ENCODE data around the gene FCN1. TPM values are rescaled to one million over a fixed set of nuclear protein-coding genes. Genes with fewer than 3 reads are reported as not detected.

FCN1 gene
- total RNA-seq, 2 experiments from 2014 or later, result not detected

GRCh38 chr9:134886413-134886913, 31.2 kb downstream of the FCN1 start:
- ATAC-seq, result no peak
- H3K36me3 Mint-ChIP-seq (ENCODE audit: low read depth), result no peaks in the 10 kb centered on the region
- intact Hi-C loops (cut with micrococcal nuclease), result no loop called here
- no peak for TF ChIP-seq CTCF (IDR thresholded peaks at IDR 0.05)
- POLR2A ChIA-PET, result no interaction called here
- no peaks in the 10 kb centered on the region for H3K9me3 Mint-ChIP-seq
- H3K4me1 Mint-ChIP-seq (ENCODE audit: low read depth), result no peaks in the 10 kb centered on the region
- no peak overlapping the region for H3K4me3 Mint-ChIP-seq
- CTCF ChIA-PET, result no interaction called here
- no peak overlapping the region for H3K27ac Mint-ChIP-seq
- peaks cover 3% of the 10 kb centered on the region for H3K27me3 Mint-ChIP-seq
- DNase-seq, result no peak

- ATAC-seq (no peak), DNase-seq (no peak)
- TF ChIP-seq CTCF (IDR thresholded peaks at IDR 0.05), result no peak
- Mint-ChIP-seq H3K4me1 (ENCODE audit: low read depth) (no peaks in the 10 kb centered on the region), H3K4me3 (no peak overlapping the region), H3K27ac (no peak overlapping the region), H3K27me3 (peaks cover 3% of the 10 kb centered on the region), H3K36me3 (ENCODE audit: low read depth) (no peaks in the 10 kb centered on the region), H3K9me3 (no peaks in the 10 kb centered on the region)
- POLR2A ChIA-PET, result no interaction called here
- intact Hi-C loops (cut with micrococcal nuclease), result no loop called here
- CTCF ChIA-PET, result no interaction called here
Observed at GRCh38 chr9:134885679-134886412, 31.9 kb downstream of the FCN1 start.

- intact Hi-C loops (cut with micrococcal nuclease), result no loop called here
- Mint-ChIP-seq H3K27ac (no peak overlapping the region), H3K4me3 (no peak overlapping the region), H3K9me3 (no peaks in the 10 kb centered on the region), H3K36me3 (ENCODE audit: low read depth) (no peaks in the 10 kb centered on the region), H3K4me1 (ENCODE audit: low read depth) (no peaks in the 10 kb centered on the region), H3K27me3 (peaks cover 3% of the 10 kb centered on the region)
- POLR2A ChIA-PET, result no interaction called here
- CTCF ChIA-PET, result no interaction called here
- TF ChIP-seq CTCF (IDR thresholded peaks at IDR 0.05), result no peak
- DNase-seq (no peak), ATAC-seq (no peak)
Observed at GRCh38 chr9:134885001-134885678, 32.6 kb downstream of the FCN1 start.

GRCh38 chr9:134884492-134884891, 33.2 kb downstream of the FCN1 start:
- intact Hi-C loops (cut with micrococcal nuclease), result no loop called here
- DNase-seq (no peak), ATAC-seq (no peak)
- ChIA-PET POLR2A (no interaction called here), CTCF (no interaction called here)
- H3K4me3 Mint-ChIP-seq, result no peak overlapping the region
- peaks cover 3% of the 10 kb centered on the region for H3K27me3 Mint-ChIP-seq
- no peak overlapping the region for H3K27ac Mint-ChIP-seq
- no peak for TF ChIP-seq CTCF (IDR thresholded peaks at IDR 0.05)
- no peaks in the 10 kb centered on the region for H3K9me3 Mint-ChIP-seq
- H3K4me1 Mint-ChIP-seq (ENCODE audit: low read depth), result no peaks in the 10 kb centered on the region
- H3K36me3 Mint-ChIP-seq (ENCODE audit: low read depth), result no peaks in the 10 kb centered on the region

- no peak for TF ChIP-seq CTCF (IDR thresholded peaks at IDR 0.05)
- DNase-seq (no peak), ATAC-seq (no peak)
- ChIA-PET CTCF (no interaction called here), POLR2A (no interaction called here)
- H3K4me1 Mint-ChIP-seq (ENCODE audit: low read depth), result no peaks in the 10 kb centered on the region
- H3K27ac Mint-ChIP-seq, result no peak overlapping the region
- no peaks in the 10 kb centered on the region for H3K9me3 Mint-ChIP-seq
- no peak overlapping the region for H3K4me3 Mint-ChIP-seq
- intact Hi-C loops (cut with micrococcal nuclease), result no loop called here
- H3K27me3 Mint-ChIP-seq, result peaks cover 2% of the 10 kb centered on the region
- no peaks in the 10 kb centered on the region for H3K36me3 Mint-ChIP-seq (ENCODE audit: low read depth)
Observed at GRCh38 chr9:134883040-134883782, 34.5 kb downstream of the FCN1 start.

Data from activated CD8-positive, alpha-beta T cell treated with anti-CD3 and anti-CD28 coated beads for 36 hours (primary cell).